ENCODE results near the gene PROK2.

The PROK2 gene, protein sequence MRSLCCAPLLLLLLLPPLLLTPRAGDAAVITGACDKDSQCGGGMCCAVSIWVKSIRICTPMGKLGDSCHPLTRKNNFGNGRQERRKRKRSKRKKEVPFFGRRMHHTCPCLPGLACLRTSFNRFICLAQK

DNA sequence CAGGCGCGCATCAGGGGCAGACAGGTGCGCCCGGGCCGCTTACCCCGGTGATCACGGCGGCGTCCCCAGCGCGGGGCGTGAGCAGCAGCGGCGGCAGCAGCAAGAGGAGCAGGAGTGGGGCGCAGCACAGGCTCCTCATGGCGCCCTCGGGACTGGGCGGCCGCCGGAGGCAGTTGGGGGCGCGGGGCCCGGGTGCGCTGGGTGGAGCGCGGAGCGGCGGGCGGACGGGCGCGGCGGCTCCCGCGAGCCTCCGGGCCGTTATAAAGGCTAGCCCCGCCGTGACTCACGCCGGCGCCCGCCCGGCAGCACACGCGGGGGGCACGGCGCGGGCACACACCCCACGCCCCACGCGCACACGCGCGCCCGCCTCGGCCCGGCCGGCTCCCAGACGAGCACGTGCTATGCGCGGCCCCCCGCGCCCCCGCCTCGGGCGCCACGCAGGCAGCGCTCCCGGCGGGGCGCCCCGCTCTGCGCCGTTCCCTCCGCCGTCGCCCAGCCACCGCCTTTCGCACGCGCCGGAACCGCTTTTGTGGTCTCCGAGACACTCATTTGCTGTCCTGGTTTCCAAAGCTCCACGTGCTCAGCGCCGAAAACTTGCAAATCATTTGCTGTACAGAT lies at the start of gene PROK2:
Gene PROK2 (minus strand): TSS at position 235 of the 618 bp plus-strand sequence. CDS start 96 bp downstream, at position 139.
- no peak for DNase-seq (ENCODE audit: low read depth)

DNA sequence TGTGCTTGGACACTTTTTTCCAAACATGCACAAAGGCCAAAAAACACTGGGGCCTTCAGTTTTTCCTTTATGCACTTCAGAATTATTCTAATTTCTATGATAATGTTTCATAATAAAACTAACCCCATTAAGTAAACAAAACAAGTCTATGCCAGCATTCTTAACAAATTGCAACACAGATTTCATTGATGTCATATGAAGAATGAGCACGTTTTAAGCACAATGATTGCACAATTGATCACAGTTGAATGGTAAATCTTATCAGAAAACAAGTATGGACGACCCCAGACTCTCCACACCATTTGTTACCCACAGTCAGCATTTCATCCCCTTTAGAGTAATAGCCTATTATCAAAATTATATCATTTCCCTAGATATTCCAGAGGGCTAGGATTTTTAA lies 46.7 kb upstream of the PROK2 start:
- no peak for DNase-seq (ENCODE audit: low read depth)

- DNase-seq (ENCODE audit: low read depth): no peak
Observed at GRCh38 chr3:71825551-71826283, 40.8 kb upstream of the PROK2 start.

- DNase-seq (ENCODE audit: low read depth): no peak
Observed at GRCh38 chr3:71821116-71821515, 36.2 kb upstream of the PROK2 start.

DNA sequence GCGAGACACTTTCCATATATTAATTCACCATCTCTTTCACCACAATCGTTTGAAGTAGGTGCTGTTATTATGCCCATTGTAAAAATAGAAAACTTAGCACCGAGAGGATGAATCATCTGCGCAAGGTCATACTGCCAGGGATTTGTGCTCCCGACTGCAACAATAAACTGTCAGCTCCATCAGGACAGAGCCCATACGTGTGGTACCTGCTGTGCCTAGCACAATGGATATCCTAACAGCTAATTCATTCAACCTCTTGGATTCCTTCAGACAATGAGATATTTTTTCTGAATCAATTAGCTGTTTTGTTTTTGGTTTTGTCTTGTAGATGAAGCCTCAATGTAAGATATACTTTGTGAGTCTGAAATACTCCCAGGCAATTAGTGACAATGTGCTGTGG lies 32.3 kb upstream of the PROK2 start:
- no peak for DNase-seq (ENCODE audit: low read depth)

DNA sequence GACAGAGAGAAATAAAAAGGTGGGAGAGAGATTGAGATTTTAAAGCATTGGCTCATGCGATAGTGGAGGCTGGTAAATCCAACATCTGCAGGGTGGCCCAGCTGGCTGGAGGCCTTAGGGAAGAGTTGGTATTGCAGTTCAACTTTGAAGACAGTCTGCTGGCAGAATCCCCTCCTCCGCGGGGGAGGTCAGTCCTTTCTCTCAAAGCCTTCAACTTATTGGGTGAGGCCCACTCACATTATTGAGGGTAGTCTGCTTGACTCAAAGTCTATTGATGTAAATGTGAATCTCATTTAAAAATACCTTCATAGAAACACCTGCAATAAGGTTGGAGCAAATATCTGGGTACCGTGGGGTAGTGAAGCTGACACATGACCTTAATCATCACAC lies 31.8 kb upstream of the PROK2 start:
- DNase-seq (ENCODE audit: low read depth): no peak

DNA sequence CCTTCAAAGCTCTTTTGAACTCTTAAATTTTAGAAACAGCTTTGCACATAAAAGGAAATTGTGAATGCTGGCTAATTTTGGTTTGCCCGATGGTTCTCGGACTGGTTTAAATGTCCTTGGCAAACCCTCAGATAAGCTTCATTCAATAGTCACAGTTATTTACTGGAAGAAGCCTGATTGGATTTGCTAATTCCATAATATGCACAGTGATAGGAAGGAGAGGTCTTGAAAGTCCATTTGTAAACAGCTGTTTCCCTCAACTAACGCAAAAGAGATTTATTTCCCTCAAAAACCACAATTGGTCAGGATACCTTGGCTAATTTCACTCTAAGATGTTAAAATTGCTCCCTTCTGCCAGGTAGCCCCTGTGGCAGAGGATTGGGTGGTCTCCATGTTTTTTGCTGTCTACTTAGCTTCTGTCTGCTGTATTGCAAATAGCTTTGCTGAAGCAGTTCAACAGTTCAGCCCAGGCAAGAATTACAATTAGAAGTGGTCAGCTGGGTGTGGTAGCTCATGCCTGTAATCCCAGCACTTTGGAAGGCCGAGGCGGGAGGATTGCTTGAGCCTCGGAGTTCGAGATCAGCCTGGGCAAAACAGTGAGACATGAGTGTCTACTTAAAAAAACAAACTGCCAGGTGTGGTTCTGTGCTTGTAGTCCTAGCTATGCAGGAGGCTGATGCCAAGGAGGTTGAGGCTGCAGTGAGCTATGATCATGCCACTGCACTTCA lies 30.6 kb upstream of the PROK2 start:
- DNase-seq (ENCODE audit: low read depth): no peak

GRCh38 chr3:71813704-71814103 lies 28.8 kb upstream of the PROK2 start:
- no peak for DNase-seq (ENCODE audit: low read depth)

GRCh38 chr3:71813073-71813472 lies 28.1 kb upstream of the PROK2 start:
- DNase-seq (ENCODE audit: low read depth): no peak

DNA sequence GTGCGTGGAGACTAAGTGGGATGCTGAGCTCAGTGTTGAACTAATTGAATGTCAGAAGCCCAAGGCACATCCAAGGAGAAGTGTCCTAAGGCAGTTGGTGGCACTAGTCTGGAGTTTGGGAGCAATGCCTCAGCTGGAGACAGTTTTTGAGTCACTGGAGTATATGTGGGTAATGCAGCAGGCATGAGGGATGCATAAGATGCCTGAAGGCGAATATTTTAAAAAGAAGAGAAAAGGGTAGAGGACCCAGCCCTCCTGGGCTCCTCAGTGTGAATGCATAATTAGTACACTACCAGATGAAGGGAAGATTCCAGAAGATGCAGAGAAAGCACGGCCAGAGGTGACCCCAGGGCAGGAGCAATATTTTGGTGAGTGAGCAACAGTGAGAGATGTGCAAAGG lies 25.1 kb upstream of the PROK2 start:
- no peak for DNase-seq (ENCODE audit: low read depth)

GRCh38 chr3:71809321-71810026 lies 24.5 kb upstream of the PROK2 start:
- DNase-seq (ENCODE audit: low read depth): no peak

DNA sequence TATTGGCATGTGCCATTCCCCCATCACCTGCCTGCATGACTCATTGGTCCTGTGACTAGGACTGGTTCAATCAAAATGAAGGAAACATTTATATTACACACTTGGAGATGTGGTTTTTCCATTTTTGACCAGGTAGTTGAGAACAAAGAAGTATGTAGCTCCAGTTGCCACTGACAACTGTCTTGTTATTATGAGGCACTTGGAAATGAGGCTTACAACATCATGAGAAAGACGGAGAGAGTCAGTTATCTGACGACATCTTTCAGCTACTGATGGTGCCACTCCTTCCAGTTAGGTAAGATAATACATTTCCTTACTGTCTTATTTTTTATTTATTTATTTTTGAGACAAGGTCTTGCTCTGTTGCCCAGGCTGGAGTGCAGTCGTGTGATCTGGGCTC lies 21.8 kb upstream of the PROK2 start:
- DNase-seq (ENCODE audit: low read depth): no peak

DNA sequence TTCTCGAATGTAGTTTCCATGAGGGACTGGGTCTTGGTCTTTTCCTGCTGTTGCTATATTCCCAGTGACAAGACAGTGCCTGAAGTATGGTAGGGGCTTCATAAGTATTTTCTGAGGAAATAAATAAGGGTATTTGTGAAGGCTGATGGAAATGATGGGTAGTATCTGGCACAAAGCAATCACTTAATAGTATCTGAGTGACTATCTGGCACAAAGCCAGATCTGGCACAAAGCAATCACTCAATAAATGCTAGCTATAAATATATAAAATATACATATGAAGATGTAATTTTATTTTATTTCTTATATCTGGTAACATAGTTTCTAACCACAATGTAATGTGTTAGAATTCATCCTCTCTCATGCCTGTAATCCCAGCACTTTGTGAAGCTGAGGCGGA lies 20.7 kb upstream of the PROK2 start:
- DNase-seq (ENCODE audit: low read depth): no peak

DNA sequence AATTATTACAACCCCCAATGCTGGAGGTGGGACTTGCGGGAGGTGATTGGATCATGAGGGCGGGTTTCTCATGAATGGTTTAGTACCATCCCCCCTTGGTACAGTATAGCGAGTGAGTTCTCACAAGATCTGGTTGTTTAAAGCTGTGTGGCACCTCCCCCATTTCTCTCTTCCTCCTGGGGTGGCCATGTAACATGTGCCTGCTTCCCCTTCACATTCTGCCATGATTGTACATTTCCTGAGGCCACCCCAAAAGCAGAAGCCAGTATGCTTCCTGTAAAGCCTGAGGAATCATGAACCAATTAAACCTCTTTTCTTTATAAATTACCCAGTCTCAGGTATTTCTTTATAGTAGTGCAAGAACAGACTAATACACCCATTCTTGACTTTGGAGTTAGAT lies 20.3 kb upstream of the PROK2 start:
- no peak for DNase-seq (ENCODE audit: low read depth)

DNA sequence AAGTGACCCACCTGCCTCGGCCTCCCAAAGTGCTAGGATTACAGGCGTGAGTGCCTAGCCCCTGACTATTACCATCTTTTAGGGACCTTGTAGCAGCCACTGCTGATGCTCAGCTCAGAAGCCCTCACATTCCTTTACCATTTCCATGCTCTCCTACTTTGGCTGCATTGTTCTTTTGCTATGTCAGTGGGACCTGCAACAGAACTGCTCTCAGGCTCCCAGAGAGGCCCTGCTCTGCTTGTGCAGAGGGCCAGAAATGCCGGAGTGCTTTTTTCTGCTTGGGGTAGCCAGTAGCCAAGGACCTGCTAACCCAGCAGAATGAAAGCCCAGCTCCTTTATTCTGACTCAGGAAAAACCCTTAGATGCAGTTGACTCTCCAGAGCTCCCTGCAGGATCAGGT lies 18.3 kb upstream of the PROK2 start:
- DNase-seq (ENCODE audit: low read depth): no peak

DNA sequence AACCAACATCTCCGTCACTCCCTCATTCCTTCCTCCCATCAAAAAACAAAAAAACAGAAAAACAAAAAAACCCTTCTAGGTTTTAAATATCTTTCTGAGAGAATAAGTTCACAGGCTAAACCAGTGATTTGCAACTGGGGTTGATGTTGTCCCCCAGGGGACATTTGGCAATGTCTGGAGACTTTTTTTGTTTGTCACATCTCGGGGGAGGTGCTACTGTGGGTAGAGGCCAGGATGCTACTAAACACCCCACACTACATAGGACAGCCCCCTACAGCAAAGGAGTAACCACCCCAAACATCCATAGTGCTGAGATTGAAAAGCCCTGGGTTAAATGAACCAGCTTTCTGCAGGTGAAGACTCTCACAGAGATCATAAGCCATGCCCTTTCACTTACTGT lies 17.0 kb upstream of the PROK2 start:
- no peak for DNase-seq (ENCODE audit: low read depth)

DNA sequence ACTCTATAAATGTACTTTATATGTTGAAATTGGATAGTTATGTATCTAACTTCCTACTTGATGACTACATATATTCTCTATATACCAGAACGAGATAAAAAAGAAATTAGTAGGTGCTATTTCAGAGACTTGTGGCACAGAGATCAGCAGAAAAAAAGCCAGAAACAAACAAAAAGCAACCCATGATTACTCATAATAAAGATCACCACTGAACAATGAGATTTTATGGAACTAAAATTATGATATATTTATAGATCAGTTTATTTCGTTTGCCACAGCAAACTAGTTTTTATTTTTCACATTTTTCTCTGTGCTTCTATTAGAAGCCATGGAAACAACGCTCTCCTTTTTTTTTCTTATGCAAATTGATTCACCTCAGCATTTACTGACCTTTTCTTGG lies 15.1 kb upstream of the PROK2 start:
- no peak for DNase-seq (ENCODE audit: low read depth)

DNA sequence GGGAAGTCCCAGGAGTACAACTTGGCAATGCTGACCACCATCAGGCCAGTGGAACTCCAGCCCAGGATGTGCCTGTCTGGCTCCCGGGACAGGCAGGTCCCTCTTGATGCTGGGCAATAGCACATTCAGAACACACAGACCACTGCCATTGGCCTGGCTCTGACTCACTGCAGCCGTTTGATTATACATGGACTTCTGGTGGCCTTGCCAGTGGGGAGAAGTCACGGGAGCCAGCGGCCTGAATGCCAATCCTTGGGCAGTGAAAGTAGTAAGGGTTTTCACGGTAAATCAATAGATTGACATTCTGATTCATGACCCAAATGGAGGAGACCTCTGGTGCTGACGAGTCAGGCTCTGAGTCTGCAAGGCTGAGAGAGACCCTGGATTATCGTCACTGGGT lies 12.5 kb upstream of the PROK2 start:
- no peak for DNase-seq (ENCODE audit: low read depth)

- no peak for DNase-seq (ENCODE audit: low read depth)
Observed at GRCh38 chr3:71796290-71796689, 11.3 kb upstream of the PROK2 start.

- no peak for DNase-seq (ENCODE audit: low read depth)
Observed at GRCh38 chr3:71791634-71792033, 6.7 kb upstream of the PROK2 start.

- no peak for DNase-seq (ENCODE audit: low read depth)
Observed at GRCh38 chr3:71789922-71790321, 5.0 kb upstream of the PROK2 start.

DNA sequence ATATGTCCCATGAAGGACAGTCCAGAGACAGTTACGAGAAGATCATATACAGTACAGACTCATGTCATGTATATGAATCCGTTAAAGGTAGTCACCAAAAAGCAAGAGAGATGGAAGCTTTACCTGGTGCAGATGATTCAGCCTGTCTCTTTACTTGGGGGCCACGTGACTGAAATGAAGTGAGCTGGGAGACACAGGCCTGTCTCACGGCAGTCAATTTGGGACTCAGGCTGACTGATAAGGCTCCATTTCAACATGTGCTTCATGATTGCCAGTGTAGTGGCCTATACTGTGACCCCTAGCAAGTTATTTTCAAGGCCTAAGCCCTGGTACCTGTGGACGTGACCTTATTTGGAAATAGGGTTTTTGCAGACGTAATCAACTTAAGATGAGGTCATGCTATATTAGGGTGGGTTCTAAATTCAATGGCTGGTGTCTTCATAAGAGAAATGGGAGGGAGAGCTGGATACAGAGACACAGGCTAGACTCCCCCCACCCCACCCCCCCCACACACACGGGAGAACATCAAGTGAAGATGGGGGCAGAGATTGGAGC lies 3.0 kb upstream of the PROK2 start:
- no peak for DNase-seq (ENCODE audit: low read depth)

All from ELR (cell line).